Stimulated activated naive B cell treated with anti-CD40 and anti-IgM and Interleukin-4, amounts not matched to agents 10 μg/mL and 1 μg/mL and 100 μg/mL, for 72 hours (primary cell): Measurements from ENCODE around the gene PRR11.
"Not testable (repeated sequence)": the region's sequence is repeated elsewhere in the genome, so short reads cannot be mapped to it uniquely, and the experiment has no call there.

ENCODE experiments used
- ATAC-seq, 2 donors: fragments of 150-1000 bp; cut with Tn5 transposase; replicated peaks; 2 replicates each; pipeline ENCODE4 v1.10.0; 2021; ENCODE audit warnings: moderate library complexity in 1 of 2
- DNase-seq: peaks from one replicate; pipeline ENCODE4 v3.0.0; 2021
- H3K27ac Mint-ChIP-seq: one replicate; pipeline ENCODE4 v1.8.0; 2022; ENCODE audit warnings: mild to moderate bottlenecking, mixed read lengths
- H3K27me3 Mint-ChIP-seq, 2 donors: one replicate each; pipeline ENCODE4 v1.8.0; 2022; ENCODE audit warnings: mixed read lengths in 2 of 2
- H3K36me3 Mint-ChIP-seq, 2 donors: one replicate each; pipeline ENCODE4 v1.8.0; 2022; ENCODE audit warnings: mixed read lengths in 2 of 2, mild to moderate bottlenecking in 1 of 2
- H3K4me1 Mint-ChIP-seq, 2 donors: one replicate each; pipeline ENCODE4 v1.8.0; 2022; ENCODE audit warnings: mixed read lengths in 2 of 2, mild to moderate bottlenecking in 1 of 2
- H3K4me3 Mint-ChIP-seq, 2 donors: one replicate each; pipeline ENCODE4 v1.8.0; 2022; ENCODE audit warnings: mild to moderate bottlenecking in 2 of 2, mixed read lengths in 2 of 2, moderate library complexity in 1 of 2
- H3K9me3 Mint-ChIP-seq, 2 donors: one replicate each; pipeline ENCODE4 v1.8.0; 2022; ENCODE audit warnings: mixed read lengths in 2 of 2, mild to moderate bottlenecking in 1 of 2

The PRR11 gene

GRCh38 chr17:59167571-59168001, 12.0 kb downstream of the PRR11 start:
- Mint-ChIP-seq H3K27ac (no peak overlapping the region), H3K9me3 (no peaks in the 10 kb centered on the region), H3K4me3 (no peak overlapping the region), H3K36me3 (peaks cover 0 to 5% of the 10 kb centered on the region in 2 donors), H3K27me3 (no peaks in the 10 kb centered on the region), H3K4me1 (peaks cover 9 to 15% of the 10 kb centered on the region in 2 donors)
- ATAC-seq (peak; percentile 63 to 68), DNase-seq (peak; percentile 49)

GRCh38 chr17:59172436-59173004, 17.0 kb downstream of the PRR11 start:
- Mint-ChIP-seq H3K4me1 (peaks cover 5 to 6% of the 10 kb centered on the region in 2 donors), H3K36me3 (peaks cover 6 to 9% of the 10 kb centered on the region in 2 donors), H3K4me3 (no peak overlapping the region), H3K9me3 (no peaks in the 10 kb centered on the region), H3K27me3 (no peaks in the 10 kb centered on the region), H3K27ac (no peak overlapping the region)
- DNase-seq: no peak
- no peak for ATAC-seq

- Mint-ChIP-seq H3K27me3 (no peaks in the 10 kb centered on the region), H3K36me3 (peaks cover 6 to 9% of the 10 kb centered on the region in 2 donors), H3K27ac (no peak overlapping the region), H3K4me1 (peaks cover 3 to 7% of the 10 kb centered on the region in 2 donors), H3K9me3 (no peaks in the 10 kb centered on the region), H3K4me3 (no peak overlapping the region)
- ATAC-seq (no peak), DNase-seq (no peak)
Measured at GRCh38 chr17:59174671-59175070, 19.1 kb downstream of the PRR11 start.

GRCh38 chr17:59175076-59175475, 19.5 kb downstream of the PRR11 start:
- Mint-ChIP-seq H3K4me1 (peaks cover 3 to 7% of the 10 kb centered on the region in 2 donors), H3K36me3 (peaks cover 6 to 9% of the 10 kb centered on the region in 2 donors), H3K4me3 (no peak overlapping the region), H3K27ac (no peak overlapping the region), H3K27me3 (no peaks in the 10 kb centered on the region), H3K9me3 (no peaks in the 10 kb centered on the region)
- ATAC-seq (no peak), DNase-seq (no peak)

GRCh38 chr17:59178266-59178985, 22.9 kb downstream of the PRR11 start:
- H3K9me3 Mint-ChIP-seq: no peaks in the 10 kb centered on the region
- H3K27ac Mint-ChIP-seq: no peak overlapping the region
- peaks cover 3 to 7% of the 10 kb centered on the region in 2 donors for H3K4me1 Mint-ChIP-seq
- no peaks in the 10 kb centered on the region for H3K27me3 Mint-ChIP-seq
- peaks cover 5 to 6% of the 10 kb centered on the region in 2 donors for H3K36me3 Mint-ChIP-seq
- ATAC-seq: no peak
- no peak overlapping the region for H3K4me3 Mint-ChIP-seq
- no peak for DNase-seq

- not testable (repeated sequence) for H3K4me3 Mint-ChIP-seq, H3K36me3 Mint-ChIP-seq, ATAC-seq, H3K4me1 Mint-ChIP-seq, H3K27ac Mint-ChIP-seq, DNase-seq, H3K27me3 Mint-ChIP-seq, H3K9me3 Mint-ChIP-seq
Measured at GRCh38 chr17:59179601-59180000, 24.1 kb downstream of the PRR11 start.

GRCh38 chr17:59180626-59181025, 25.1 kb downstream of the PRR11 start:
- DNase-seq (no peak), ATAC-seq (no peak)
- peaks cover 3 to 7% of the 10 kb centered on the region in 2 donors for H3K4me1 Mint-ChIP-seq
- no peaks in the 10 kb centered on the region for H3K9me3 Mint-ChIP-seq
- H3K27me3 Mint-ChIP-seq: no peaks in the 10 kb centered on the region
- H3K4me3 Mint-ChIP-seq: no peak overlapping the region
- no peak overlapping the region for H3K27ac Mint-ChIP-seq
- H3K36me3 Mint-ChIP-seq: no peaks in the 10 kb centered on the region

GRCh38 chr17:59181481-59181880, 25.9 kb downstream of the PRR11 start:
- Mint-ChIP-seq H3K9me3 (no peaks in the 10 kb centered on the region), H3K4me3 (no peak overlapping the region), H3K27ac (no peak overlapping the region), H3K27me3 (no peaks in the 10 kb centered on the region), H3K36me3 (peaks cover 0 to 2% of the 10 kb centered on the region in 2 donors), H3K4me1 (peaks cover 3 to 7% of the 10 kb centered on the region in 2 donors)
- no peak for DNase-seq
- ATAC-seq: no peak

GRCh38 chr17:59185997-59186396, 30.5 kb downstream of the PRR11 start:
- Mint-ChIP-seq H3K36me3 (peaks cover 0 to 2% of the 10 kb centered on the region in 2 donors), H3K27ac (no peak overlapping the region), H3K9me3 (no peaks in the 10 kb centered on the region), H3K4me3 (no peak overlapping the region), H3K27me3 (no peaks in the 10 kb centered on the region), H3K4me1 (peaks cover 4 to 5% of the 10 kb centered on the region in 2 donors)
- no peak for DNase-seq
- no peak for ATAC-seq

- H3K4me3 Mint-ChIP-seq: no peak overlapping the region
- peaks cover 0 to under 1% of the 10 kb centered on the region in 2 donors for H3K9me3 Mint-ChIP-seq
Measured at GRCh38 chr17:59186850-59187249, 31.3 kb downstream of the PRR11 start.

GRCh38 chr17:59190806-59191205, 35.3 kb downstream of the PRR11 start:
- no peak for ATAC-seq

More at GRCh38 chr17:59186850-59187249, 31.3 kb downstream of the PRR11 start:
- DNase-seq: no peak
- Mint-ChIP-seq H3K27ac (no peak overlapping the region), H3K36me3 (peaks cover 5% of the 10 kb centered on the region in 2 donors), H3K27me3 (no peaks in the 10 kb centered on the region), H3K4me1 (peaks cover 4 to 5% of the 10 kb centered on the region in 2 donors)
- no peak for ATAC-seq

GRCh38 chr17:59193336-59193862, 37.9 kb downstream of the PRR11 start:
- no peak overlapping the region for H3K4me3 Mint-ChIP-seq
- no peaks in the 10 kb centered on the region for H3K27me3 Mint-ChIP-seq
- DNase-seq (no peak), ATAC-seq (no peak)
- H3K4me1 Mint-ChIP-seq: peaks cover 2 to 10% of the 10 kb centered on the region in 2 donors
- H3K36me3 Mint-ChIP-seq: peaks cover 5 to 7% of the 10 kb centered on the region in 2 donors
- H3K27ac Mint-ChIP-seq: no peak overlapping the region
- peaks cover 0 to 2% of the 10 kb centered on the region in 2 donors for H3K9me3 Mint-ChIP-seq

More at GRCh38 chr17:59190806-59191205, 35.3 kb downstream of the PRR11 start:
- H3K4me3 Mint-ChIP-seq: no peak overlapping the region
- H3K36me3 Mint-ChIP-seq: peaks cover 7% of the 10 kb centered on the region in 2 donors
- H3K27ac Mint-ChIP-seq: no peak overlapping the region
- H3K4me1 Mint-ChIP-seq: peaks cover 6 to 15% of the 10 kb centered on the region in 2 donors
- H3K27me3 Mint-ChIP-seq: no peaks in the 10 kb centered on the region
- DNase-seq: no peak
- peaks cover 0 to 2% of the 10 kb centered on the region in 2 donors for H3K9me3 Mint-ChIP-seq

- H3K4me3 Mint-ChIP-seq: no peak overlapping the region
- H3K36me3 Mint-ChIP-seq: no peaks in the 10 kb centered on the region
- no peak for ATAC-seq
Measured at GRCh38 chr17:59199398-59199797, 43.9 kb downstream of the PRR11 start.

GRCh38 chr17:59202320-59202719, 46.8 kb downstream of the PRR11 start:
- Mint-ChIP-seq H3K36me3 (no peaks in the 10 kb centered on the region), H3K4me1 (no peaks in the 10 kb centered on the region), H3K27ac (no peak overlapping the region), H3K9me3 (no peaks in the 10 kb centered on the region), H3K27me3 (no peaks in the 10 kb centered on the region), H3K4me3 (no peak overlapping the region)
- DNase-seq (no peak), ATAC-seq (no peak)

More at GRCh38 chr17:59199398-59199797, 43.9 kb downstream of the PRR11 start:
- DNase-seq: no peak
- H3K9me3 Mint-ChIP-seq: no peaks in the 10 kb centered on the region
- H3K27me3 Mint-ChIP-seq: no peaks in the 10 kb centered on the region
- peaks cover 0 to under 1% of the 10 kb centered on the region in 2 donors for H3K4me1 Mint-ChIP-seq
- no peak overlapping the region for H3K27ac Mint-ChIP-seq

- peaks cover 5 to 11% of the 10 kb centered on the region in 2 donors for H3K4me1 Mint-ChIP-seq
- DNase-seq (no peak), ATAC-seq (no peak)
- no peak overlapping the region for H3K27ac Mint-ChIP-seq
- H3K4me3 Mint-ChIP-seq: peak overlapping the region in 1 of 2 donors; percentile 32
- H3K9me3 Mint-ChIP-seq: no peaks in the 10 kb centered on the region
- no peaks in the 10 kb centered on the region for H3K27me3 Mint-ChIP-seq
- H3K36me3 Mint-ChIP-seq: peaks cover 0 to 4% of the 10 kb centered on the region in 2 donors
Measured at GRCh38 chr17:59219370-59219769, 63.8 kb downstream of the PRR11 start.
